Skin epidermis (tissue), 12 donors: ENCODE results near the gene LRP1B.

Source experiments
- H3K27ac ChIP-seq, 21 experiments: fragments of 200-600 bp; sonication (generic) in 11 of 21; one replicate each; pipeline ENCODE4 v1.5.0; 2020; ENCODE audit warnings: mild to moderate bottlenecking in 3 of 21, inconsistent platforms in 2 of 21, moderate library complexity in 2 of 21
- H3K4me3 ChIP-seq, 7 experiments: fragments of 200-600 bp; sonication (generic) in 2 of 7; one replicate each; pipeline ENCODE4 v1.5.0; 2020; ENCODE audit warnings: inconsistent platforms in 2 of 7, mild to moderate bottlenecking in 2 of 7, moderate library complexity in 1 of 7

The LRP1B gene

DNA sequence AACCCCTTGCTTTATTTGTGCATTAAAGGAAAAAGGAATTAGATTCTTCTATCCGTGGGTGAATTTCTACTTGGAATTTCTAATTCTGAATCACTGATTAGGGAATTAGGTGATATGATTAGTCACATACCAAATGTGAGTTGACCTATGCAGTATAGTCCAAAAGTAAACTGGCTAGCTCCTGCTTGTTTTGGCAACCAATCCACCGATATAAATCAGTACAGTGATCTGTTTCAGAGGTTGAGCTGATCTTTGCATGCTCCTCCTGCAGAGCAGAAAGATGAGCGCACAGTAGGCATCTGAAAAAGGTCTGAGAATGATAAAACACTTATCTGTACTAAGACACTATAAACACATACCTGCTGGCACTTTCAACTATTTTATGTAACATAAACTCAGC is 86.6 kb downstream of the LRP1B start:
- H3K4me3 ChIP-seq: no peak overlapping the region
- no peak overlapping the region for H3K27ac ChIP-seq

DNA sequence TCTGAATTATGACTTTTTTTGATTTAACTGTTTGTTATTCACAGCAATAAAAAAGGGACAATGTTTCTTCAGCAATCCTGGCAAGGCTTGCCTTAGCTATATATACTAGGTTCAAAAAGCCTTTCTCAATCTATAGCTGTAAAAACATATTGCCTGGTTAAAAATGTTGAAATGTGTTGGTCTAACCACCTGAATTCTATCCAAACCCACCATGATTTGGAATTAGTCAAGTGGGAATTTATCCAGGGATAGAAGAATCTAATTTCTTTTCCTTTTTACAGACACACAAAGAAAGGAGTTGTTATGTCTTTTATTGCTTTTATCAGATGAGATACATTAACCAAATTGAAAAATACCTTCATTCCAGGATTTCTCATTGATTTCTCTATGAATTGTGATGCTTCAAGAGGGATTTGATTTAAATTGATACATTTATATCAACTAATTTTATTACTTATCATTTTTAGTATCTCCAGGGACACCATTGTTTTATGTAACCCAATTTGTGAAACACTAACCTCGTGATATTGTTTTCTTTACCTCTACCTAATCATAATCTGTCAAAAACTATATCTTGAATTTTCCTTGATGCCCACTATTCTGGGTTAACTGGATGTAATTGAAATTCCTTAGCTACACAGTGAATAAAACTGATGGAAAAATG is 88.1 kb downstream of the LRP1B start:
- no peak overlapping the region for H3K4me3 ChIP-seq
- H3K27ac ChIP-seq: no peak overlapping the region

DNA sequence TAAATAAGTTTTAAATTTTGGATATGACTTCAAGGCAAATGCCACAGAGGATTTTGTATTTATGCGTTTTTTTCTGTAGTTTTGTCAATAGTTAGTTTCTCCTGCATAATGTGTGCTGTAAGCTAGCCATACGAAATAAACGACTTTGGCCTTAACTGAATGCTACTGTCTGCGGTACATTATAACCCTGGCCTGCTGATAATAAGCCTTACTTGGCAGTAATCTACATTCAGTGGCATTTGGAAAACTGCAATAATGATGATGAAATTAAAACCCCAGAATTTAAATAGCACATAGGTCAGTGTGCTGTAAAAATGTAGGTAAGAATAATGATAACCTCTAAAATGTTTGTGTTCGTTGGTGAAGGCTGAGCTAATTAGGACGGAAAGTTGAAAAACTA is 88.8 kb downstream of the LRP1B start:
- H3K27ac ChIP-seq: no peak overlapping the region
- H3K4me3 ChIP-seq: no peak overlapping the region

DNA sequence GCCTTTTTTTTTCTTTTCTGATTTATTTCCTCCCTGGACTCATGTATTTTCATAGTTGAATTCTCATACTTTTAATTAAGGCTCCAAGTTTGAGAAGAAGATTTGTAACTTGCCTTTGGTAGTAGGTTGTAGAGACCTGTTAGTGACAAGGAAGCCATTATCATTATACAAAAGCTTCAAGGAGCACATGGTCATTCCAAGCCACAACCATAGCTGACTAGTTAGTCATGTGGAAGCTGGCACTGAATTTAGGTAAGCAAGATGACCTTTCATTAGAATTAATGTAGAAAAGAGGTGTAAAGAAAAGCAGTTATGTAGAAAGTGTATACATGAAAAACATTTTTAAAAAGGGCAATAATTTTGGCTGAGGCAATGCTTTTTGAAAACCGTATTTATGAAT is 89.7 kb downstream of the LRP1B start:
- H3K4me3 ChIP-seq: no peak overlapping the region
- no peak overlapping the region for H3K27ac ChIP-seq

DNA sequence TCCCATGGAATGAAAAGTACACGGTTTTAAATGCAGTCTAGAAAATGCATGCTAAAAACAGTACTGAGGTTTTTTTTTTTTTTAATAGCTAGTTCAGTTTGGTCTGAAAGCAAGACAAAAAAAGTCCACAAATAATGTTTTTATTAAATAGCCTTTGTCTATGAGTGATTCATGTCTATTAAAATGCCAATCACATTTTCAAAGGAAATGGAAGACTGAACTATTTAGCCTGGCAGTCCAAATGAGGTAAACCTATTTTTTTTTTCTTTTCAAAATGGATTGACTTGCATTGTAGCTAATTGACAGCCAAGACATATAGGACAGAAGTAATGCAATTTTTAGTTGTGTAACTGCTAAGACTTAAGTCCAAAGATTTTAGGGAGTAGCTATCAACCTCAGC is 90.3 kb downstream of the LRP1B start:
- no peak overlapping the region for H3K27ac ChIP-seq
- H3K4me3 ChIP-seq: no peak overlapping the region

DNA sequence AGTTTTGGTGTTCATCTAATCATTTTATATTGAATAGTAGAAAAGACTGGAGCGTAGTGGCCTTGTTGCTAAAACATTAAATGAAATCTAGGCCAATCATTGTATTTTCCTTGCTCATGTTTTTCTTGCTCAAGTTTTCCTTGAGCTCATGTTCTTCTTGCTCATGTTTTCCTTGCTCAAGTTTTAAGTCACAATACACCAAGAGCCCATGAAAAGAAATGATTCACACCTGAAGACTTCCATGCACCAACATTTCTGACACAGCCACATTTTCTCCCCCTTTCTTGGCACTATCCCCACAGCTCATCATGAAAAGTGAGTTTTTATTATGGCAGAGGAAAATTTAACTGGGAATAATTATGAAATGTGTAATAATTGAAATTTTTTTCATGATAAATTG is 92.0 kb downstream of the LRP1B start:
- H3K4me3 ChIP-seq: no peak overlapping the region

DNA sequence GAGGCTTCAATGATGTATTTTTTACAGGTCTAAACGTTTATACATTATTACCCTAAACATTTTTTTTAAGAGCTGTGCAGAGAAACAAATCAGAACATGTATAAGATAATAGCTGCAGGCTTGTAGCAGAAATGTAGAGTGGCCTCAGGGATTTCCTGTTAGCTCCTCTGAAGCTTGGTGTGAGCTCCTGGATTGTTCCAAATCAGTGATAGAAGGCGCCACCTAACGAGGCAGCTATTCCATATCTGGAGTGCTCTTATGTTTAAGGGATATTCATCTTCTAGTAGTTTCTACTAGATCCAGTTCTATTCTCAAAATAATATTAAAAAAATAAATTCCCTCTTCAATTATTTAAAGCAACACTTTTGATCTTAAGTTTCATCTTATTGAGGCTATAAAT is 93.1 kb downstream of the LRP1B start:
- Histone ChIP-seq H3K4me3 (no peak overlapping the region), H3K27ac (no peak overlapping the region)

More for the DNA sequence above, 92.0 kb downstream of the LRP1B start:
- no peak overlapping the region for H3K27ac ChIP-seq

DNA sequence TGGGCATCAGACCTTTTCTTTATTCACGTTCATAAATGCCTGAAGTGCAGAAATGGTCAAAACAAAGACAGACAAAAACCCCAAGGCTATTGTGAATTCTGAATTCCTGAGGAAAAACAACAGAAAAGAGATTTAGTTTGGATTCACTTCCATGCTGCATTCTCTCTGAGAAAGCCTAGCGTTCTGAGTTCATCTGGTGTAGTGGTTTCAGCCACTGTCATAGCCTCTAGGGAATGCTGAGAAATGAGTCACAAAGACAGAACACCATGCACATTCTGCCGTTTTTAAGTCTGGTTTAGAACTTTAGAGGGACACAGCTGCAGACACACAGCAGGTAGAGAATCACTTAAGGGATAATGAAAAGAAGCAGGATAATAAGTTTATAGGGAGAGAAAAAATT is 93.8 kb downstream of the LRP1B start:
- no peak overlapping the region for H3K27ac ChIP-seq
- no peak overlapping the region for H3K4me3 ChIP-seq

DNA sequence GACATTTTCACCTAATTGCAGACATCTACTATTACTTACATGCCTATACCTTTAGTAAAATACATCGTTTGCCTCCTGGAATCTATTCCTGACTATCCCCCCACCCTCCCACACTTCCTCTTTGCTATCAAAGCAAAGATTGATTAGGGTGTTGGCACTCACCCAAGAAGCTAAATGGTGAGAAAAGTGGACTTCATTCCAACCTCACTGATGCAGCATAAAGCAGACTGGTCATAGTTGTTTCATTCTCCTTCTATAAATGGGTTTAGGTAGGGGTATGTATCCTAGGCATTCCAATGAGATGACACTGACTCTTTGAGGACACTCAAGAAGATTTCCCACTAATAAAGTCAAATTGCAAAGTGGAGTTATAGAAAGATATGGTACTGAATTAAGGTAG is 97.4 kb downstream of the LRP1B start:
- H3K4me3 ChIP-seq: no peak overlapping the region
- H3K27ac ChIP-seq: no peak overlapping the region

DNA sequence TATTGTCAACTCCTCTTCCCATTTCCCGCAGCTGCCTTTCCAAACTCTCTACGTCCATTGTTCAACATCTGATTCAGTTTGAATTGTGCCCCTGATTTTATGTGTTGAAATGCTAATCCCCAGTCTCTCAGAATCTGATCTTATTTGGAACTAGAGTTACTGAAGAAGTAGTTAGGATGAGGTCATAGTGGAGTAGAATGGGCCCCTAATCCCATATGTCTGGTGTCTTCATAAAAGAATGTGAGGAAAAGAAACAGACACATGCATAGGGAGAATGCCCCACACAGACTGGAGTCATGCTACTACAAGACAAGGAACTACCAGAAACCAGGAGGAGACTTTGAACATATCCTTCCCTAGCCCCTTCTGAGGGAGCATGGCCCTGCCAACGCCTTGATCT is 99.2 kb downstream of the LRP1B start:
- no peak overlapping the region for H3K27ac ChIP-seq
- H3K4me3 ChIP-seq: no peak overlapping the region

DNA sequence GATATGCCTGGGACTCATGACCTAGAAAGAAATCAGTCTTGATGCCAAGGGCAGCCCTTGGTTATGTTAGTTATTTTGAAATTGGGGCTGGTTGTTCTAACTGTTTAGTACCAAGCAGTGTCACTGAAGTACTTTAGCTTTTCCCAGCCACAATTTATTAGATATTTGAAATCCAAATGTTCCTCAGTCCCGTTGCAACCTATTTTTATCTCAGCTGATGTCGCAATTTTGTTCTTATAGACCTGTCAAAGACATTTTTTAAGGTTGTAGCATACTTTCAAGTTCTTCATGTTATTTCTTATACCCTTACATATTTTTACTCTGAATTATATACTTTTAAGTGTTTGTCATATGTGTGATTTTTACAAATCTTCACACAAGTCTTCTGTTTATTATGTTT is 100.1 kb downstream of the LRP1B start:
- Histone ChIP-seq H3K27ac (no peak overlapping the region), H3K4me3 (no peak overlapping the region)

DNA sequence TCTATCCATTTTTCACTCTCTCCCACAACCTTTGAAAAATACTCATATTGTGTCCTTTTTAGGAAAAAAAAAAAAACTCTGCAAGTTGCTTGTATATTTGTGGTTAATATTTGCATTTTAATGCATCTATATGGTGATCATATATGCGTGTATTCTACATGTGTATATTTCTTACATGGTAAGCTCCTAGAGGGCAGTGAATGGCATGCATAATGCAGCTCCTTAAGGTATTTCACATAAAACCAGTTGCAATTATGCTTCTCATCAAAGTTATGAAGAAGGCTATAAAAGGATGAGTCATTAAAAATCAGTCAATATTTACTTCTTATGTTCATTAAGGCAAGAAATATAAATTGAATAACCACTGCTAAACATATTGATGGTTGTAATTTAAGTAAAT is 100.8 kb downstream of the LRP1B start:
- Histone ChIP-seq H3K27ac (no peak overlapping the region), H3K4me3 (no peak overlapping the region)

DNA sequence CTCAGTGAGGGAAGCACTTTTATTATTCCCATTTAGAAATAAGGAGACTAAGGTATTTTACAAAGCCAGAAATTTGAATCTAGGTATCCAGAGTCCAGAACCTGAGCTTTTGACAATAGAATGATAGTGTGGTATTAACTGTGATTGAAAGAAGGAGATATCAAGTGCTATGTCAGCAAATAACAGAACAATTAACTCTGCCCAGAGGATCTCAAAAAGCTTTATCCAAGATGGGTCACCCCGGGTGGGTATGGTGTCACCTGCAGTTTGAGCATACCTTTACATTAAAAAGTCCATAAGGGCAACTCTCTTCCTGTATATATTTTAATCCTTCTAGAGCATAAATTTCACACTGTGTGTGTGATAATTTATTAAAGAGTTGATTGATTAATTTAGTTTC is 105.4 kb downstream of the LRP1B start:
- Histone ChIP-seq H3K4me3 (no peak overlapping the region), H3K27ac (no peak overlapping the region)

DNA sequence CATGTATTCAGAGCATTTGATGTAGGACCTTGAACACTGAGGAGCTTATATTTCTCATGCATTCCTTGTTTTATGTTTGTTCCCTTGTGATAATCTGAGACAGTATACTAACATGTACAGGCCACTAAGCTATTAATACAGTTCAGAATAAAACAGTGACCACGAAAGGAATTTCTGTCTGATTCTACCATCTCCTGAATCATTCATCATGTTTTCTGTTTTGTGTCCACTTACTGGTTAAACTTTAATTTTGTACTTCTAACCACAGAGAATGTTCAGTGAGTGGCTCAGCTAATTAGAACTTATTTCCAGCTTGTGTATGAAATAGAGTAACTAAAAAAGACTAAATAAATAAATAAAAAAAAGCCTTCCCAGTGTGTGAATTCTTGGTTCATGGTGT is 110.4 kb downstream of the LRP1B start:
- Histone ChIP-seq H3K27ac (no peak overlapping the region), H3K4me3 (no peak overlapping the region)

DNA sequence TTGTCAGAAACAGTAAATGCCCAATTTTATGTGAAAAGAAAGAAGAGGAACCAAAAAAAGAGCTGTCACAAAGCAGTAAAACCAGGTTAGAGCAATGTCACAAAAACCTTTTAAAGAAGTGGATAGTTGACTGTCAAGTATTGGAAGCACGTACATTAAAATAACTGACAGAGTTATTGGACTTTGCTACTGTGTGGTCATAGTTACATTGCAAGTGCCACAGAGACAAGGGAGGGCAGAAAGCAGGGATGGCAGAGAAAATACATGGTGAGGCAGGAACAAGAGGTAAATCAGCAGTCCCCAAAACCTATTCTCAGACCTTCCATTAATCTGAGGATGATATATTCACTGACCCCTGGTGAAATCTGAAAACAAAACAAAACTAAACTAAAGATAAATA is 116.3 kb downstream of the LRP1B start:
- H3K27ac ChIP-seq: no peak overlapping the region
- no peak overlapping the region for H3K4me3 ChIP-seq

DNA sequence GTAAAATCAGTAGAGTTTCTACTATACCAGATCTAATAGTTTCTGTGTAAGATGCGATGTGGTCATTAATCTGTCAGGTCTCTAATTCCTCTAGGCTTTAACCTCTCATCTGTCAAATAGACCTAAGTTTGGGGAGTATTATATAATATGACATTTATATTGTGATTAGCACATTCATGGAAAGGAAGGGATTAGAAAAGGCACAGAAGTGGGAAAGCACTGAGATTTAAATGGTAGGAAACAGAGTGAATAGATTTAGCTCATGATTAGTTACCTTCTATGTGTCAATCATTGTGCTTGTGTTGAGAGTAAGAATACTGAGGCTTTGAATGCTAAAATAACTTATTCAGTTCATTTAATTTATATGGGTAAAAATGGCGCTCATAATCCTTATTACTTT is 118.0 kb downstream of the LRP1B start:
- H3K4me3 ChIP-seq: no peak overlapping the region
- no peak overlapping the region for H3K27ac ChIP-seq

DNA sequence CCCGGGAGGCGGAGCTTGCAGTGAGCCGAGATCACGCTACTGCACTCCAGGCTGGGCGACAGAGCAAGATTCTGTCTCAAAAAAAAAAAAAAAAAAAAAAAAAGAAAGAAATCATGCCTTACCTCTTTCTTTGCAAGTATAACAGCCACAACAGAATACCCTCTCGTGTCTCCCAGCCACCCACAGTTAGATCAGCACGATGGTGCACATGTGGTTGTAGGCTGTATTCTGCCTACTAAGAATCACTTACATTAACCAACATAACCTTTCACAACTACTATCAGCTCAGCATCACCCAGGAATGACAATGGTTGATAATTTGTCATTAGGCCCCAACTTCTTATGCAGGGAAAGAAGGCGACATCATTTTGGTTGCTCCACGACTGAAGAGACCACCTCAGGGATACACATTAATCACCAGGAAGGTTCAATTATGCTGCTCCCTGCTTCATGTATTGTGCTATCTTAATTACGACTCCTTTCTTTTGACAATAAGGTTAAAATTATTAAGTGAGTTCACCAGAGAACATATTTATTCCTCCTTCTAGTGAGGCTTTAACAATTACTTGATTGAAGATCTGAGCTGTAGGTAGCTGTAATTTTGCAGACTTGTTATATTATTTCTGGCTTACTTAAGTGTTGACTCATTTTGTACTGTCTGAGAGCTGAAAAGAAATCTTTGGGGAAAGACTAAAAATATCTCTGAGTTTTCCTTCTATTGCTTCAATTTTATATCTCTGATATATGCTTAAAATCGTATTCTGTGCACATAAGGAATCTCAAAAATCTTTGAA is 120.1 kb downstream of the LRP1B start:
- H3K4me3 ChIP-seq: no peak overlapping the region
- H3K27ac ChIP-seq: no peak overlapping the region

DNA sequence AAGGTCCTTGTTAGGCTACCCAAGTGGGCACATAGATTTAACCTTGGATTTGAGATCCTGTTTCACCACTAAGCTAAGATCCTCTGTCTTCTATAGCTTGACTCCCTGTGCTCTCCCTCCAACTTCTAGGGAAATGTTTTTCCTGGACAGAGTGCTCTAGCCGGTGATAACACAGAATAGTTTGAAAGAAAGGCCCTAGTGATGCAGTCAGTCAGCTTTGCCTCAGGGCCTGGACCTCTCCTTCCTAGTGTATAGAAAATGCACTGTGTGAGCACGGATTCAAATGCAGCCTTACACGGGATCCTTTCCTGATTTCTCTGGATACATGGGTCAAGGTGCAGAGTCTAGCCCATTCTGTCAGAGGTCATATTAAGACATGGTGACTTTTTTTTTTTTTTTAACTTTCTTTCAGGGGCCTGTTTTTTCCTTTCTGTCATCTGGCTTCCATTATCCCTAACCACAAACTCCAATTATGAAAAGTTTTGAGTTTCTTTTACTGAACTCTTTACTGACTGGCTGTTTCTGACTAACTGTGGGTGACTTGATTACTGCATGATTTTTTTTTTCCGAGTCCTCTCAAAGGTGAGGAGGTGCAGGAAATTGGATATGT is 122.6 kb downstream of the LRP1B start:
- H3K4me3 ChIP-seq: no peak overlapping the region

DNA sequence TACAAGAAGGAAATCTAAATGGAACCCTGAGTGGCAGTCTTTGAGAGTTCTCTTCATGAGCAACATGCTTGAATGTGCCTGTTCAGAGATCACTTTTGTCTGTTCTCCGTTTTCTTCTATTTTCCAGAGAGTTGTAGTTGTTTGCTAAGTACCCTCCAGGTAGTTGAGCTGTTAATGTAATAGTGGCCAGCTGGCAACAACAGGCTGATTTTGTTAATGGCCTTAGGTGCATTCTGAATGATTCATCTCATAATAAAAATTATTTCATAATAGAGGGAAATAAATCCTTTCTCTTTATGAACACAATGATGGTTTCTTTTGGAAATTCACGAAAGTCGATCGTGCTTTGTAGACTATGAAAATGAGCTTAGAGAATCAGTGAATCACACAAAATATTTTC is 136.8 kb downstream of the LRP1B start:
- H3K4me3 ChIP-seq: no peak overlapping the region
- no peak overlapping the region for H3K27ac ChIP-seq

More for the DNA sequence above, 122.6 kb downstream of the LRP1B start:
- no peak overlapping the region for H3K27ac ChIP-seq

DNA sequence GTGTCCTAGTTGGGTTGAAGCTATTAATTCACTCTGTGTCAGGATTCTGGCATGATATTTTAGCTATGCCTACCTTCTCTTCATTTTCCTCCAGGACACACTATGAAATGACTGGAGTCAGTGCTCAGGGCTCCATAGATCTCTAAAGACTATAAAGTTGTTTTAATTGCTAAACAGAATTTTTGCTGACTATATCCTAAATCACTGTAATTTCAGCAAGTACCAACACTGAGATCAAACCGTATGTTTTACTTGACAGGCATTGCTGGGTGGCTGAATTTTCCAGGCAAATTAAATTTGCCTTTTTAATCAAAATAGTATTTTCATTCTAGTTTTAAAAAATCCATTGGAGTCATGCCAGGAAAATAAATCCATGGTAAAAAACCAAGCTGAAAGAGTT is 138.1 kb downstream of the LRP1B start:
- H3K27ac ChIP-seq: no peak overlapping the region
- no peak overlapping the region for H3K4me3 ChIP-seq

DNA sequence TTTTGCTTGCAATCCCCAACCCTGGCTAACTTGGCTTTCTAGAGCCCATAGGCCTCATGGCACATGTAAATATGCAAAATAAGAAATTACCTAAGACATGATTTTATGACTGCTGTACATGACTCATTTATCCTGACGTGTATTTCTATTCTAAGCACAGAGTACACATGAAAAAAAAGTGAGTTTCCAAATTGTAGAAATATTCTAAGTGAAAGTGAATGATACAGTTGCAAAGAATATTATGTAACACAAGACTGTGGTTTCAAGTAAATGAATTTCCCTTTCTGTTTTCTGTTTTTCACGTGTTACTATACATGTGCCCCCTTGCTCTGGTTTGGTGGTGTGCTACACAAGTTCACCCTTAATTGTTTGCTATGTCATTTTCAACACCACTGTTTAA is 162.4 kb downstream of the LRP1B start:
- H3K4me3 ChIP-seq: no peak overlapping the region
- no peak overlapping the region for H3K27ac ChIP-seq
